GM23248 (cell line): ENCODE measurements around the gene HOXA4. TPM values are rescaled to one million over a fixed set of nuclear protein-coding genes. Genes with fewer than 3 reads are reported as not detected.

Experiments
- DNase-seq: peaks from one replicate; pipeline ENCODE4 v3.0.0-alpha.2; 2015
- H2AFZ ChIP-seq: fragments of 200-600 bp; sonication (generic); 2 replicates; pipeline ENCODE4 v1.6.1; 2016; ENCODE audit warnings: antibody characterized with exemption
- H3F3A ChIP-seq: fragments of 200-600 bp; sonication (generic); 2 replicates; pipeline ENCODE4 v1.6.1; 2016; ENCODE audit warnings: mild to moderate bottlenecking, antibody characterized with exemption, mixed run types; ENCODE audit not compliant: insufficient read depth
- H3K27ac ChIP-seq: fragments of 200-600 bp; sonication (generic); 2 replicates; pipeline ENCODE4 v1.5.1; 2016; ENCODE audit warnings: mild to moderate bottlenecking
- H3K27me3 ChIP-seq: fragments of 200-600 bp; sonication (generic); replicated peaks from 2 replicates; pipeline ENCODE4 v1.6.1; 2016; ENCODE audit warnings: mild to moderate bottlenecking; ENCODE audit not compliant: insufficient read depth
- H3K36me3 ChIP-seq: fragments of 200-600 bp; sonication (generic); 2 replicates; pipeline ENCODE4 v1.6.1; 2016; ENCODE audit warnings: low read depth, mild to moderate bottlenecking
- H3K4me1 ChIP-seq: fragments of 200-600 bp; sonication (generic); 2 replicates; pipeline ENCODE4 v1.6.1; 2016; ENCODE audit warnings: mild to moderate bottlenecking; ENCODE audit not compliant: insufficient read depth
- H3K4me2 ChIP-seq: fragments of 200-600 bp; sonication (generic); one replicate; pipeline ENCODE4 v1.6.1; 2016; ENCODE audit warnings: mild to moderate bottlenecking; ENCODE audit not compliant: unreplicated experiment
- H3K4me3 ChIP-seq: fragments of 200-600 bp; sonication (generic); 2 replicates; pipeline ENCODE4 v1.5.1; 2016; ENCODE audit warnings: mild to moderate bottlenecking
- H3K79me2 ChIP-seq: fragments of 200-600 bp; sonication (generic); 2 replicates; pipeline ENCODE4 v1.6.1; 2016; ENCODE audit warnings: mild to moderate bottlenecking; ENCODE audit not compliant: insufficient read depth
- H3K9ac ChIP-seq: fragments of 200-600 bp; sonication (generic); 2 replicates; pipeline ENCODE4 v1.6.1; 2016; ENCODE audit warnings: mild to moderate bottlenecking
- H3K9me2 ChIP-seq: fragments of 200-600 bp; sonication (generic); 2 replicates; pipeline ENCODE4 v1.6.1; 2016; ENCODE audit warnings: mixed run types, mild to moderate bottlenecking, moderate library complexity; ENCODE audit not compliant: insufficient read depth
- H3K9me3 ChIP-seq: fragments of 200-600 bp; sonication (generic); one replicate; pipeline ENCODE4 v1.6.1; 2017; ENCODE audit warnings: low read depth
- H4K20me1 ChIP-seq: fragments of 200-600 bp; sonication (generic); 2 replicates; pipeline ENCODE4 v1.6.0; 2016; ENCODE audit not compliant: insufficient read depth
- EZH2 ChIP-seq: fragments of 200-600 bp; sonication (generic); IDR thresholded peaks from 2 replicates; pipeline ENCODE4 v1.6.1; 2018; ENCODE audit warnings: antibody characterized with exemption, mild to moderate bottlenecking; ENCODE audit not compliant: insufficient read depth, poor library complexity, severe bottlenecking
- EZH2phosphoT487 ChIP-seq: fragments of 200-600 bp; sonication (generic); IDR thresholded peaks from 2 replicates; pipeline ENCODE4 v1.6.1; 2018; ENCODE audit warnings: antibody characterized with exemption, moderate library complexity, mild to moderate bottlenecking, low read depth; ENCODE audit not compliant: insufficient read depth
- WGBS, 2 experiments: methylation state at CpG; one replicate each; pipeline ENCODE4 v1.1.6; 2015 to 2017; ENCODE audit warnings: low lambda C conversion rate in 2 of 2, low coverage in 1 of 2; ENCODE audit errors: missing lambda C conversion rate in 2 of 2; 5-methylcytosine and 5-hydroxymethylcytosine counted together
- in situ Hi-C: fragments of 300-500 bp; cut with MboI; formaldehyde crosslinking; loops from 2 replicates; pipeline ENCODE4 v1.15.0; 2020
- polyA plus RNA-seq: library from polyadenylated mRNA; unstranded; fragments of >200 nt; fragmentation: Nextera tagmentation; extraction: Ambion mirVana; gene quantifications from 2 replicates; pipeline ENCODE4 v1.2.1, GENCODE V29; 2016
- total RNA-seq: library from RNA; depleted of rRNA; stranded (reverse); fragments of >200 nt; shearing (Covaris generic); gene quantifications from 2 replicates; pipeline ENCODE4 v1.2.3, GENCODE V29; 2014

HOXA4 gene
- total and polyA plus RNA-seq, 2 experiments from 2014 or later: 1.8 to 3.1 TPM

- peaks cover 54% of the 10 kb centered on the region for H3K79me2 ChIP-seq
Observed at GRCh38 chr7:27095897-27096767, 34.4 kb downstream of the HOXA4 start, which contains the start of gene HOXA1. Gene HOXA1, minus strand, starts transcription at chr7:27096000. Its CDS starts 88 bp downstream, at chr7:27095912.

GRCh38 chr7:27095050-27095896 lies 35.3 kb downstream of the HOXA4 start:
- DNase-seq: no peak
- Histone ChIP-seq H3K79me2 (peaks cover 47% of the 10 kb centered on the region), H3K4me1 (peaks cover 13% of the 10 kb centered on the region), H3K4me3 (peak overlapping the region; percentile 80), H4K20me1 (no peaks in the 10 kb centered on the region), H3K27ac (no peak overlapping the region), H3K9ac (peak overlapping the region; percentile 54), H3K9me3 (no peaks in the 10 kb centered on the region), H3K4me2 (peak overlapping the region; percentile 83), H2AFZ (peak overlapping the region; percentile 73), H3F3A (peaks cover 12% of the 10 kb centered on the region), H3K36me3 (peaks cover 13% of the 10 kb centered on the region), H3K27me3 (no peaks in the 10 kb centered on the region), H3K9me2 (no peaks in the 10 kb centered on the region)
- in situ Hi-C loops: no loop called here
- TF ChIP-seq EZH2phosphoT487: no peak
- no peak for TF ChIP-seq EZH2
- 25 to 27% methylated on average over 29 to 30 of the region's 33 CpGs for WGBS, 2 experiments

More at GRCh38 chr7:27095897-27096767, 34.4 kb downstream of the HOXA4 start, which contains the start of gene HOXA1:
- Histone ChIP-seq H3K27me3 (no peaks in the 10 kb centered on the region), H3F3A (peaks cover 15% of the 10 kb centered on the region), H3K27ac (peak within 1 kb of the TSS; percentile 90), H3K4me1 (peaks cover 13% of the 10 kb centered on the region), H3K4me2 (peak within 1 kb of the TSS; percentile 99), H3K9me3 (no peaks in the 10 kb centered on the region), H2AFZ (peak within 1 kb of the TSS; percentile 73), H4K20me1 (no peaks in the 10 kb centered on the region), H3K36me3 (peaks cover 18% of the 10 kb centered on the region), H3K9me2 (no peaks in the 10 kb centered on the region), H3K4me3 (peak within 1 kb of the TSS; percentile 80), H3K9ac (peak within 1 kb of the TSS; percentile 91)
- in situ Hi-C loops: no loop called here
- DNase-seq: peak; percentile 98
- TF ChIP-seq EZH2: no peak
- WGBS, 2 experiments: 1 to 2% methylated on average over 54 to 68 of the region's 68 CpGs

GRCh38 chr7:27094304-27095049 lies 36.1 kb downstream of the HOXA4 start:
- H3K4me2 ChIP-seq: peak overlapping the region; percentile 83
- H3K4me3 ChIP-seq: peak overlapping the region; percentile 80
- H4K20me1 ChIP-seq: no peaks in the 10 kb centered on the region
- no peaks in the 10 kb centered on the region for H3K27me3 ChIP-seq
- peaks cover 5% of the 10 kb centered on the region; the same call in 1 of the 2 replicates for H3K36me3 ChIP-seq
- H2AFZ ChIP-seq: no peak overlapping the region
- H3K9ac ChIP-seq: no peak overlapping the region
- peaks cover 11% of the 10 kb centered on the region for H3K4me1 ChIP-seq
- H3K9me3 ChIP-seq: no peaks in the 10 kb centered on the region
- in situ Hi-C loops: no loop called here
- H3F3A ChIP-seq: peaks cover 6% of the 10 kb centered on the region; the same call in 1 of the 2 replicates
- H3K27ac ChIP-seq: no peak overlapping the region
- 92% methylated on average over 29 of the region's 29 CpGs for WGBS, 2 experiments
- no peaks in the 10 kb centered on the region for H3K9me2 ChIP-seq
- peaks cover 39% of the 10 kb centered on the region for H3K79me2 ChIP-seq
- DNase-seq: no peak
- no peak for TF ChIP-seq EZH2phosphoT487
- no peak for TF ChIP-seq EZH2
